SK-N-SH (cell line): ENCODE results near the gene SERPINC1. TPM values are rescaled to one million over a fixed set of nuclear protein-coding genes. Genes with fewer than 3 reads are reported as not detected.

Experiments used
- CTCF ChIA-PET: fragments of 300-600, 350-600 bp; formaldehyde crosslinking; extraction: SDS; loops from one replicate; lab custom pipeline; 2021; lab: Yijun Ruan, JAX
- POLR2A ChIA-PET: fragments of 350-600 bp; sonication (Branson Sonifier 250); formaldehyde crosslinking; extraction: SDS; loops from one replicate; lab custom pipeline; 2020; ENCODE audit warnings: antibody characterized with exemption, inconsistent platforms; lab: Yijun Ruan, JAX
- DNase-seq: peaks from one replicate; pipeline ENCODE4 v3.0.0; 2012
- H2AFZ ChIP-seq: fragments of 200-600 bp; sonication (generic); 2 replicates; pipeline ENCODE4 v1.8.1; 2016; ENCODE audit warnings: antibody characterized with exemption, mild to moderate bottlenecking, low read depth
- H3F3A ChIP-seq: fragments of 200-600 bp; sonication (generic); replicated peaks from 2 replicates; pipeline ENCODE3; 2016; ENCODE audit warnings: antibody characterized with exemption, mild to moderate bottlenecking; ENCODE audit not compliant: insufficient read depth
- H3K27ac ChIP-seq, 2 experiments: fragments of 200-500 bp in 1 of 2; fragments of 200-600 bp in 1 of 2; sonication (Bioruptor generic) in 1 of 2; sonication (generic), shearing (Covaris generic) in 1 of 2; 2 replicates each; pipeline versions ENCODE4 v1.5.1 to v1.6.1; 2014 to 2016; ENCODE audit warnings: low read depth in 2 of 2, inconsistent platforms in 1 of 2, low read length in 1 of 2, mild to moderate bottlenecking in 1 of 2, mixed read lengths in 1 of 2
- H3K27me3 ChIP-seq: fragments of 200-600 bp; sonication (generic), shearing (Covaris generic); 2 replicates; pipeline ENCODE4 v1.6.1; 2016; ENCODE audit warnings: mixed run types; ENCODE audit not compliant: insufficient read depth
- H3K36me3 ChIP-seq, 2 experiments: fragments of 200-500 bp in 1 of 2; fragments of 200-600 bp in 1 of 2; sonication (Bioruptor generic) in 1 of 2; sonication (generic) in 1 of 2; replicated peaks in 1 of 2; 2 replicates each; pipeline versions ENCODE3 to v1.5.1; 2014 to 2016; ENCODE audit warnings: low read length in 1 of 2, mild to moderate bottlenecking in 1 of 2; ENCODE audit not compliant: insufficient read depth in 2 of 2, control insufficient read depth in 1 of 2
- H3K4me1 ChIP-seq, 2 experiments: fragments of 200-500 bp in 1 of 2; fragments of 200-600 bp in 1 of 2; sonication (Bioruptor generic) in 1 of 2; sonication (generic), shearing (Covaris generic) in 1 of 2; 2 replicates each; pipeline versions ENCODE4 v1.5.1 to v1.6.1; 2014 to 2016; ENCODE audit warnings: low read depth in 1 of 2, low read length in 1 of 2, mixed run types in 1 of 2; ENCODE audit not compliant: insufficient read depth in 2 of 2, control insufficient read depth in 1 of 2
- H3K4me2 ChIP-seq: fragments of 200-600 bp; sonication (generic), shearing (Covaris generic); 2 replicates; pipeline ENCODE4 v1.6.1; 2017; ENCODE audit warnings: mixed run types
- H3K4me3 ChIP-seq, 2 experiments: fragments of 200-500 bp in 1 of 2; fragments of 200-600 bp in 1 of 2; sonication (Bioruptor generic) in 1 of 2; sonication (generic), shearing (Covaris generic) in 1 of 2; 2 replicates each; pipeline versions ENCODE4 v1.5.1 to v1.8.1; 2014 to 2016; ENCODE audit warnings: low read depth in 2 of 2, inconsistent platforms in 1 of 2, low read length in 1 of 2, mild to moderate bottlenecking in 1 of 2, mixed read lengths in 1 of 2, moderate library complexity in 1 of 2
- H3K79me2 ChIP-seq: fragments of 200-600 bp; sonication (generic); 2 replicates; pipeline ENCODE4 v1.8.1; 2017; ENCODE audit warnings: mild to moderate bottlenecking; ENCODE audit not compliant: insufficient read depth
- H3K9ac ChIP-seq: fragments of 200-600 bp; sonication (generic); 2 replicates; pipeline ENCODE4 v1.6.1; 2017; ENCODE audit warnings: mixed run types
- H3K9me2 ChIP-seq: fragments of 200-600 bp; sonication (generic); 2 replicates; pipeline ENCODE4 v1.6.1; 2017; ENCODE audit warnings: mixed run types
- H3K9me3 ChIP-seq: fragments of 200-600 bp; sonication (generic); 2 replicates; pipeline ENCODE4 v1.6.1; 2017; ENCODE audit warnings: mixed run types, mild to moderate bottlenecking, moderate library complexity
- H4K20me1 ChIP-seq: fragments of 200-600 bp; sonication (generic); 2 replicates; pipeline ENCODE4 v1.6.1; 2017; ENCODE audit warnings: mild to moderate bottlenecking, mixed run types; ENCODE audit not compliant: insufficient read depth
- CHD2 ChIP-seq: fragments of 150-350 bp; IDR thresholded peaks from 2 replicates; pipeline ENCODE4 v1.6.1; 2018; ENCODE audit warnings: low read length; ENCODE audit not compliant: partially characterized antibody
- ELF1 ChIP-seq: IDR thresholded peaks from 2 replicates; pipeline ENCODE4 v1.4.0; 2012
- FOXJ3 ChIP-seq: sonication (generic); formaldehyde crosslinking; IDR thresholded peaks from 2 replicates; pipeline ENCODE4 v1.5.1; 2020; ENCODE audit warnings: mild to moderate bottlenecking, missing genetic modification reagents
- GABPA ChIP-seq: IDR thresholded peaks from 2 replicates; pipeline ENCODE4 v1.4.0; 2012; ENCODE audit warnings: low read depth, mild to moderate bottlenecking
- GATA2 ChIP-seq: sonication (generic); formaldehyde crosslinking; IDR thresholded peaks from 2 replicates; pipeline ENCODE4 v1.5.0; 2020; ENCODE audit warnings: mild to moderate bottlenecking, missing genetic modification reagents
- MXI1 ChIP-seq: IDR thresholded peaks from 2 replicates; pipeline ENCODE4 v1.6.1; 2012; ENCODE audit warnings: mild to moderate bottlenecking, low read depth, low read length, improper control_type of control experiment
- NRF1 ChIP-seq: IDR thresholded peaks from 2 replicates; pipeline ENCODE4 v1.6.1; 2012; ENCODE audit warnings: low read depth, mild to moderate bottlenecking, low read length
- RAD21 ChIP-seq: IDR thresholded peaks from 2 replicates; pipeline ENCODE4 v1.6.1; 2012; ENCODE audit warnings: mild to moderate bottlenecking, low read length
- RXRA ChIP-seq: IDR thresholded peaks from 2 replicates; pipeline ENCODE4 v1.4.0; 2012; ENCODE audit warnings: low read depth, mild to moderate bottlenecking, borderline replicate concordance
- TAF1 ChIP-seq: IDR thresholded peaks from 2 replicates; pipeline ENCODE4 v1.6.1; 2012; ENCODE audit warnings: low read depth, mild to moderate bottlenecking, low read length, moderate library complexity, borderline replicate concordance
- TCF12 ChIP-seq: IDR thresholded peaks from 2 replicates; pipeline ENCODE4 v1.4.0; 2012
- USF2 ChIP-seq: fragments of 150-350 bp; IDR thresholded peaks from 2 replicates; pipeline ENCODE4 v1.6.1; 2017; ENCODE audit warnings: antibody characterized with exemption, low read length, low read depth, borderline replicate concordance
- YY1 ChIP-seq: IDR thresholded peaks from 2 replicates; pipeline ENCODE4 v1.4.0; 2012; ENCODE audit warnings: low read depth, mild to moderate bottlenecking
- WGBS: methylation state at CpG from one replicate; pipeline ENCODE4 v1.1.6; 2017; ENCODE audit warnings: low lambda C conversion rate; 5-methylcytosine and 5-hydroxymethylcytosine counted together
- polyA plus RNA-seq, 3 experiments: library from polyadenylated mRNA; depleted of rRNA; stranded (reverse); fragments of >200 nt; gene quantifications; 2 replicates each; pipeline ENCODE4 v1.2.3, GENCODE V29; 2012
- TF ChIP-seq, protein P1 (sequence below): IDR thresholded peaks from 2 replicates; pipeline ENCODE4; 2012
- TF ChIP-seq, protein P2 (sequence below): IDR thresholded peaks from 2 replicates; pipeline ENCODE4 v1.4.0; 2012; ENCODE audit warnings: low read depth, borderline replicate concordance
- TF ChIP-seq, protein P3 (sequence below): fragments of 150-350 bp; IDR thresholded peaks from 2 replicates; pipeline ENCODE4 v1.6.1; 2016; ENCODE audit warnings: mild to moderate bottlenecking, low read depth, low read length
- TF ChIP-seq, protein P4 (sequence below): IDR thresholded peaks from 2 replicates; pipeline ENCODE4 v1.4.0; 2012; ENCODE audit warnings: low read depth, borderline replicate concordance

The SERPINC1 gene
- polyA plus RNA-seq, 1 of the 3 experiments (the other 2 are of a cell fraction) = 0.08 TPM

GRCh38 chr1:173916667-173917066 lies 460 bp downstream of the SERPINC1 start:
- Histone ChIP-seq H3K9me3 (no peaks in the 10 kb centered on the region), H3K4me2 (no peak overlapping the region), H3K4me1 (no peaks in the 10 kb centered on the region), H3K36me3 (no peaks in the 10 kb centered on the region), H3K9ac (no peak overlapping the region), H3K27me3 (no peaks in the 10 kb centered on the region), H3F3A (no peaks in the 10 kb centered on the region), H3K79me2 (no peaks in the 10 kb centered on the region), H3K27ac (no peak overlapping the region), H4K20me1 (no peaks in the 10 kb centered on the region), H3K4me3 (no peak overlapping the region), H3K9me2 (no peaks in the 10 kb centered on the region), H2AFZ (no peak overlapping the region)
- ChIA-PET POLR2A (no interaction called here), CTCF (no interaction called here)
- WGBS = 68% methylated on average over 4 of the region's 4 CpGs
- DNase-seq = no peak
- TF ChIP-seq NRF1 (no peak), RAD21 (no peak), GABPA (no peak), TAF1 (no peak), YY1 (no peak), RXRA (no peak), ELF1 (no peak), USF2 (no peak), MXI1 (no peak), TCF12 (no peak), CHD2 (no peak), FOXJ3 (no peak), GATA2 (CRISPR knock-in tag) (no peak)
- TF ChIP-seq, protein P1, sequence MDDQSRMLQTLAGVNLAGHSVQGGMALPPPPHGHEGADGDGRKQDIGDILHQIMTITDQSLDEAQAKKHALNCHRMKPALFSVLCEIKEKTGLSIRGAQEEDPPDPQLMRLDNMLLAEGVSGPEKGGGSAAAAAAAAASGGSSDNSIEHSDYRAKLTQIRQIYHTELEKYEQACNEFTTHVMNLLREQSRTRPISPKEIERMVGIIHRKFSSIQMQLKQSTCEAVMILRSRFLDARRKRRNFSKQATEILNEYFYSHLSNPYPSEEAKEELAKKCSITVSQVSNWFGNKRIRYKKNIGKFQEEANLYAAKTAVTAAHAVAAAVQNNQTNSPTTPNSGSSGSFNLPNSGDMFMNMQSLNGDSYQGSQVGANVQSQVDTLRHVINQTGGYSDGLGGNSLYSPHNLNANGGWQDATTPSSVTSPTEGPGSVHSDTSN = no peak
- TF ChIP-seq, protein P2, sequence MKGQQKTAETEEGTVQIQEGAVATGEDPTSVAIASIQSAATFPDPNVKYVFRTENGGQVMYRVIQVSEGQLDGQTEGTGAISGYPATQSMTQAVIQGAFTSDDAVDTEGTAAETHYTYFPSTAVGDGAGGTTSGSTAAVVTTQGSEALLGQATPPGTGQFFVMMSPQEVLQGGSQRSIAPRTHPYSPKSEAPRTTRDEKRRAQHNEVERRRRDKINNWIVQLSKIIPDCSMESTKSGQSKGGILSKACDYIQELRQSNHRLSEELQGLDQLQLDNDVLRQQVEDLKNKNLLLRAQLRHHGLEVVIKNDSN = no peak
- TF ChIP-seq, protein P3, sequence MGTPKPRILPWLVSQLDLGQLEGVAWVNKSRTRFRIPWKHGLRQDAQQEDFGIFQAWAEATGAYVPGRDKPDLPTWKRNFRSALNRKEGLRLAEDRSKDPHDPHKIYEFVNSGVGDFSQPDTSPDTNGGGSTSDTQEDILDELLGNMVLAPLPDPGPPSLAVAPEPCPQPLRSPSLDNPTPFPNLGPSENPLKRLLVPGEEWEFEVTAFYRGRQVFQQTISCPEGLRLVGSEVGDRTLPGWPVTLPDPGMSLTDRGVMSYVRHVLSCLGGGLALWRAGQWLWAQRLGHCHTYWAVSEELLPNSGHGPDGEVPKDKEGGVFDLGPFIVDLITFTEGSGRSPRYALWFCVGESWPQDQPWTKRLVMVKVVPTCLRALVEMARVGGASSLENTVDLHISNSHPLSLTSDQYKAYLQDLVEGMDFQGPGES = no peak
- TF ChIP-seq, protein P4, sequence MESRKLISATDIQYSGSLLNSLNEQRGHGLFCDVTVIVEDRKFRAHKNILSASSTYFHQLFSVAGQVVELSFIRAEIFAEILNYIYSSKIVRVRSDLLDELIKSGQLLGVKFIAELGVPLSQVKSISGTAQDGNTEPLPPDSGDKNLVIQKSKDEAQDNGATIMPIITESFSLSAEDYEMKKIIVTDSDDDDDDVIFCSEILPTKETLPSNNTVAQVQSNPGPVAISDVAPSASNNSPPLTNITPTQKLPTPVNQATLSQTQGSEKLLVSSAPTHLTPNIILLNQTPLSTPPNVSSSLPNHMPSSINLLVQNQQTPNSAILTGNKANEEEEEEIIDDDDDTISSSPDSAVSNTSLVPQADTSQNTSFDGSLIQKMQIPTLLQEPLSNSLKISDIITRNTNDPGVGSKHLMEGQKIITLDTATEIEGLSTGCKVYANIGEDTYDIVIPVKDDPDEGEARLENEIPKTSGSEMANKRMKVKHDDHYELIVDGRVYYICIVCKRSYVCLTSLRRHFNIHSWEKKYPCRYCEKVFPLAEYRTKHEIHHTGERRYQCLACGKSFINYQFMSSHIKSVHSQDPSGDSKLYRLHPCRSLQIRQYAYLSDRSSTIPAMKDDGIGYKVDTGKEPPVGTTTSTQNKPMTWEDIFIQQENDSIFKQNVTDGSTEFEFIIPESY = no peak
